HG02840 (cell line): ENCODE results near the gene VANGL1.
A peak's percentile ranks its signal among the peaks of the same experiment; 100 is the strongest.

ENCODE experiments used
- ATAC-seq: cut with Tn5 transposase; IDR thresholded peaks from one replicate; pipeline ENCODE4 v1.9.1; 2021; ENCODE audit warnings: mild to moderate bottlenecking, moderate library complexity, moderate number of reproducible peaks; ENCODE audit not compliant: unreplicated experiment, low FRiP score

VANGL1 gene

GRCh38 chr1:115643225-115643624, 1.5 kb downstream of the VANGL1 start:
- no peak for ATAC-seq

- ATAC-seq: no peak
These were observed 1.9 kb downstream of the VANGL1 start for GRCh38 chr1:115643666-115644065.

- no peak for ATAC-seq
These were observed 2.3 kb downstream of the VANGL1 start for GRCh38 chr1:115644109-115644508.

GRCh38 chr1:115647047-115647446, 5.3 kb downstream of the VANGL1 start:
- no peak for ATAC-seq

- no peak for ATAC-seq
These were observed 5.7 kb downstream of the VANGL1 start for GRCh38 chr1:115647507-115647906.

GRCh38 chr1:115647919-115648650, 6.3 kb downstream of the VANGL1 start:
- ATAC-seq: no peak

GRCh38 chr1:115648717-115649691, 7.2 kb downstream of the VANGL1 start:
- ATAC-seq: peak; percentile 61

GRCh38 chr1:115649964-115650363, 8.2 kb downstream of the VANGL1 start:
- no peak for ATAC-seq

GRCh38 chr1:115650961-115651360, 9.2 kb downstream of the VANGL1 start:
- no peak for ATAC-seq

- no peak for ATAC-seq
These were observed 9.6 kb downstream of the VANGL1 start for GRCh38 chr1:115651391-115651790.

GRCh38 chr1:115652236-115652788, 10.5 kb downstream of the VANGL1 start:
- ATAC-seq: no peak

GRCh38 chr1:115654125-115654524, 12.4 kb downstream of the VANGL1 start:
- no peak for ATAC-seq

- ATAC-seq: no peak
These were observed 13.0 kb downstream of the VANGL1 start for GRCh38 chr1:115654663-115655305.

- no peak for ATAC-seq
These were observed 13.5 kb downstream of the VANGL1 start for GRCh38 chr1:115655306-115655663.

- no peak for ATAC-seq
These were observed 14.1 kb downstream of the VANGL1 start for GRCh38 chr1:115655916-115656315.

GRCh38 chr1:115656461-115657077, 14.8 kb downstream of the VANGL1 start:
- ATAC-seq: no peak

GRCh38 chr1:115658646-115659045, 16.9 kb downstream of the VANGL1 start:
- ATAC-seq: no peak

GRCh38 chr1:115660151-115660550, 18.4 kb downstream of the VANGL1 start:
- ATAC-seq: no peak

GRCh38 chr1:115661157-115661556, 19.4 kb downstream of the VANGL1 start:
- no peak for ATAC-seq

GRCh38 chr1:115665319-115666096, 23.7 kb downstream of the VANGL1 start:
- ATAC-seq: no peak
